ENCODE data around the gene SPTLC3.

Gene SPTLC3

DNA sequence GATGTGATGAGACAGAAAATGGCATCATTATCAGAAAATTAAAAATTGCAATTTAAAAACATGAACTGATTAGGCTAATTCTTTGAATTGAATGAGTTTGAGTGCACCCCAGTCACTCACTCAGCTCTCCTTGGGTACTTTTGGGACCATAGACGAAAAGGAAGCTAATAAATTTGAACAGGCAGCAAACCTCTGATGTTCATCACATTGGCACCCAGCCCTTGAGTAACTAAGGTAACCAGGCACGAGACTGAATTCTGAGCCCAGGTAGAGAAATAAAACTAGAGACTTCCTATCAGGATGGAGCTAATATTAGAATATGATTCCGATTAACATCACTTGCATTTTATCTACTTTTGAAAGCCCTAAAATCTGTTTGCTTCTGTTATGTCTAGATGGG is 131.4 kb downstream of the SPTLC3 start:
- TF ChIP-seq ZNF274 (IDR thresholded peaks at IDR 0.05; ENCODE audit: low read depth, low read length), result no peak
- H3K4me3 ChIP-seq (ENCODE audit: low read length), result no peak overlapping the region

DNA sequence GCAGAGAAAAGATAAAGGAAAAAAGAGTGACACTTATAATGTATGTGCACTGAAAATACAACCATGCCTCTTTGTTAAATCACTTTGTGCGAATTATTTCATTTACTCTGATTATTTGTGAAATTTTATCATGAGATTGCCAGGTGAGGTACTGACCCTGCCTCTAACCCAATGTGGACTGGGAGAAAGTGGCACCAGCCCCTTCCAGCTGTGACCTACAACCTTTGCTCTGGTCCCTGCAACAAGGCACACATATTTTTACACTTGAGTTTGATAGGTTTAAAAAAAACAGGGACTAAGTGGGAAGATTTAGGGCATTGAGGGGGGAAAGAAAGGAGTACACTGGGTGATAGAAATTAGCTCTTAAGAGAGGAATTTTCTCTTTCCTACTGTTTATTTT is 132.0 kb downstream of the SPTLC3 start:
- H3K4me3 ChIP-seq (ENCODE audit: low read length), result no peak overlapping the region
- no peak for TF ChIP-seq ZNF274 (IDR thresholded peaks at IDR 0.05; ENCODE audit: low read depth, low read length)

- H3K4me3 ChIP-seq (ENCODE audit: low read length), result no peak overlapping the region
- TF ChIP-seq ZNF274 (IDR thresholded peaks at IDR 0.05; ENCODE audit: low read depth, low read length), result no peak
Measured at GRCh38 chr20:13141546-13141945, 132.8 kb downstream of the SPTLC3 start.

GRCh38 chr20:13142143-13142542 is 133.4 kb downstream of the SPTLC3 start:
- no peak for TF ChIP-seq ZNF274 (IDR thresholded peaks at IDR 0.05; ENCODE audit: low read depth, low read length)
- H3K4me3 ChIP-seq (ENCODE audit: low read length), result no peak overlapping the region

- no peak overlapping the region for H3K4me3 ChIP-seq (ENCODE audit: low read length)
- TF ChIP-seq ZNF274 (IDR thresholded peaks at IDR 0.05; ENCODE audit: low read depth, low read length), result no peak
Measured at GRCh38 chr20:13147071-13147963, 138.5 kb downstream of the SPTLC3 start.

DNA sequence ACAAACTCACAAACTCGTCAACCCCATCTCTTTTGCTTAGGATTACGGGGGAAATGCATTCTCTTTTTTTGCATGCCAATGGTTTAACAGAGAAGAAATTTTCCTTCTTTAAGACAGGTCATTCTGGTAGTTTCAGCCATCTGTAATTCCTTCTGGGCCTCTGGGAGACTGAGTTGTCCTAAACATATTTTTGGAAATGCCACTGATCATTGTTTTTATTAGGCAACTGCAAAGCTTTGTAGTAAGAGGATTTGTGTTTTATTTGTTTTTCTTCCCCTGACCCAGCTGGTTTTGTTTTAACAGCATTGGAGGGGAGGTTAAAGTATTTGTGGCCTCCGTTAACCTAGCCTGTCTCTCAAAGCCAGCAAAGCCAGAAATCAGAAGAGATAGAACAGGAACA is 139.2 kb downstream of the SPTLC3 start:
- TF ChIP-seq ZNF274 (IDR thresholded peaks at IDR 0.05; ENCODE audit: low read depth, low read length), result no peak
- H3K4me3 ChIP-seq (ENCODE audit: low read length), result no peak overlapping the region

GRCh38 chr20:13148402-13148801 is 139.6 kb downstream of the SPTLC3 start:
- no peak for TF ChIP-seq ZNF274 (IDR thresholded peaks at IDR 0.05; ENCODE audit: low read depth, low read length)
- H3K4me3 ChIP-seq (ENCODE audit: low read length), result no peak overlapping the region

DNA sequence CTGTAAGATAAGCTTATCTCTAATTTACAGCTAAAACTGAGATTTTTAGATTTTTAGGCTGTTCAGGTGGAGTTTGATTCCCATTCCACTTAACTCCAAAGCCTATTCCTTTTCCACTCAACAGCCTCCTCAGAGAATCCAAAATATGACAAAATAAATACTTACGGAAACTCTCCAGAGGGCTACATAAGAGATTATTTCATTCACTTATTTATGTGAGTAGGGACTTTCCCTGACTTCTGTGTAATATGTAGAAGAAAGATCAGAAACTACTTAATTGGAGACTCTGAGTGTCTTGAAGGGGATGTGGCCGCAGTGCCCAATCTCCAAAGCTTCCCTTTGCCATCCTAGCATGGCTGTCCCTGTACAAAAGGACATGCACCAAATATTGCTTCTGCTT is 140.2 kb downstream of the SPTLC3 start:
- H3K4me3 ChIP-seq (ENCODE audit: low read length), result no peak overlapping the region
- no peak for TF ChIP-seq ZNF274 (IDR thresholded peaks at IDR 0.05; ENCODE audit: low read depth, low read length)

DNA sequence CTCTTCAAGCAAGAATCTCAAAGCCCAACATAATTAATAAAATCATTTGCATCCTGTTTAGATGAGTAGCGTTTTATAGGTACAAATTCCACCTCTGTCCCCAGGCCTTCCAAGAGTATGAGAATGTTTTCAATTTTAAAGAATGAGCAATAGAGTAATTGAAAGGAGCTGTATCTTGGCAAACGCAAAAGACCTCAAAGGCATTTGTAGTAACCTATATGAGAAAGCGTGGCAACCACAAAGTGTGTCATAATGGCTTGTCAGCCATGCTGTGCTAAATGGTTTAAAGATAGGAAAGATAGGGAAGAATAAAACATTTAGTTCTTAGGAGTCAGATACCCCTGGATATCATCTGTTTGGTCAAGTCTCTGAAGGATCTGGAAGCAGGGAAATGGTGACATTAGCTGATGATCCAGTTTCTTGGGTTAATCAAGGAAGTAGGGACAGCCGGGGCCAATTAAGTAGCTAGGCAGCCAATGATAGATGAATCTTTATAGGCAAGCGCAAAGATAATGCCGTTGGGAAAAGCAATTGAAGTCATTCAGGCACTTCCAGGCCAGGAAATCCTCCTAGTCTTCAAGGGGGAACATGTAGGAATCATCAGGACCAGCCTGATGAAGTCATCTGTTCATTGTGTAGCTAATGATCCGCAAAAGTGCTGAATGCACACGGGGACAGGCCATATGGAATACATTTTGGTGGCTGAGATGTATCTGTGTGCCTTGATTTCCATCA is 140.8 kb downstream of the SPTLC3 start:
- TF ChIP-seq ZNF274 (IDR thresholded peaks at IDR 0.05; ENCODE audit: low read depth, low read length), result no peak

DNA sequence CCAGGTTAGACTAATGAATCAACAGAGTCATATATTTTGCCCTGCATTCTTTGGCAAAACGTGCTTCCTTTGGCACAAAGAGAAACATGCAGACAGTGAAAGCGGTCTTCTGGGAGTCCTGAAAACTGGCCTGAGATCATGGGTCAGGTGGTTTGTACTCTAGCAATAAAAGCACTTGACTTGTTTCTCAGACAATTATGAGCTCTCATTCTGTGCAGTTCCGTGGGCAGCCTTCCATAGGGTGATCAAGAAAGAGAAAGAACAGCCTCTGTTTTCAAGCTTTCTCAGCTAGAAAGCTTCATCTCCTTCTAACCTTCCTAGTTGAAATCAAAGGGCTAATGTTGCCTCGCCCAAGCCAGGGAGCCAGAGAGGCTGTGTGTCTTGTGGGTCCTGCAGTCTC is 149.6 kb downstream of the SPTLC3 start:
- no peak for TF ChIP-seq ZNF274 (IDR thresholded peaks at IDR 0.05; ENCODE audit: low read depth, low read length)

More for the DNA sequence above, 140.8 kb downstream of the SPTLC3 start:
- H3K4me3 ChIP-seq (ENCODE audit: low read length), result no peak overlapping the region

DNA sequence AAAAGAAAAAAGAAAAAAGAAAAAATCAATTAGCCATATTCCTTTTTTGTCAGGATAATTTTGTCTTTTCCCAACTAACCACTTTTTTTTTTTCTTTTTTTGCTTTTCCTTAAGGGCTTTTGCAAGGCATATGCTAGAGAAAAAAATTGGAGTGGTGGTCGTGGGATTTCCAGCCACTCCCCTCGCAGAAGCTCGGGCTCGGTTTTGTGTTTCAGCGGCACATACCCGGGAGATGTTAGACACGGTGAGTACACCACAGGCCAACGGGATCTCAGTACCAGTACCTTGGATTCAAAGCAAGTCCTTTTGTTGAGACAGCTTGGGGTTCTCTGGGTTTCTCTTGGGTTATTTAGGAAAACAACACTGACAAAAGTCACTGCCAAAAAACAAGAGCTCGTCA is 151.1 kb downstream of the SPTLC3 start:
- TF ChIP-seq ZNF274 (IDR thresholded peaks at IDR 0.05; ENCODE audit: low read depth, low read length), result no peak
- no peak overlapping the region for H3K4me3 ChIP-seq (ENCODE audit: low read length)

More for the DNA sequence above, 149.6 kb downstream of the SPTLC3 start:
- no peak overlapping the region for H3K4me3 ChIP-seq (ENCODE audit: low read length)

GRCh38 chr20:13165203-13165602 is 156.4 kb downstream of the SPTLC3 start:
- H3K4me3 ChIP-seq (ENCODE audit: low read length), result no peak overlapping the region
- no peak for TF ChIP-seq ZNF274 (IDR thresholded peaks at IDR 0.05; ENCODE audit: low read depth, low read length)

GRCh38 chr20:13166011-13166410 is 157.2 kb downstream of the SPTLC3 start:
- TF ChIP-seq ZNF274 (IDR thresholded peaks at IDR 0.05; ENCODE audit: low read depth, low read length), result no peak
- no peak overlapping the region for H3K4me3 ChIP-seq (ENCODE audit: low read length)

- TF ChIP-seq ZNF274 (IDR thresholded peaks at IDR 0.05; ENCODE audit: low read depth, low read length), result no peak
Measured at GRCh38 chr20:13166437-13166836, 157.7 kb downstream of the SPTLC3 start.

GRCh38 chr20:13169086-13169485 is 160.3 kb downstream of the SPTLC3 start:
- H3K4me3 ChIP-seq (ENCODE audit: low read length), result no peak overlapping the region
- no peak for TF ChIP-seq ZNF274 (IDR thresholded peaks at IDR 0.05; ENCODE audit: low read depth, low read length)

More at GRCh38 chr20:13166437-13166836, 157.7 kb downstream of the SPTLC3 start:
- no peak overlapping the region for H3K4me3 ChIP-seq (ENCODE audit: low read length)

Data from GM08714 (cell line).